ENCODE results near the gene FOXP1.

Gene FOXP1

GRCh38 chr3:71002298-71002697 lies 581.2 kb downstream of the FOXP1 start:
- Histone ChIP-seq H4K91ac (ENCODE audit: low read depth, low read length) (no peak overlapping the region), H3K9ac (ENCODE audit: low read length) (no peak overlapping the region), H3K4ac (ENCODE audit: low read depth, low read length) (no peak overlapping the region), H3K14ac (ENCODE audit: low read length) (no peak overlapping the region), H3K18ac (ENCODE audit: low read length) (no peak overlapping the region), H2BK5ac (ENCODE audit: low read depth, low read length, poor library complexity) (no peak overlapping the region), H3K9me3 (ENCODE audit: insufficient read depth, low read depth, low read length) (no peaks in the 10 kb centered on the region), H4K12ac (ENCODE audit: low read depth, low read length) (no peak overlapping the region), H3K79me1 (ENCODE audit: low read length) (no peaks in the 10 kb centered on the region), H3K27ac (ENCODE audit: low read depth, low read length) (no peak overlapping the region), H3K79me2 (ENCODE audit: control insufficient read depth, insufficient read depth, low read length, poor library complexity) (no peaks in the 10 kb centered on the region), H3K27me3 (ENCODE audit: insufficient read depth, low read length) (no peaks in the 10 kb centered on the region), H3K4me1 (ENCODE audit: control insufficient read depth in 1 of 2, insufficient read depth in 2 of 2, low read length in 2 of 2) (no peaks in the 10 kb centered on the region), H4K8ac (ENCODE audit: low read depth, low read length) (no peak overlapping the region), H2AFZ (ENCODE audit: insufficient read depth, low read length, poor library complexity) (no peak overlapping the region), H3K23ac (ENCODE audit: low read length) (no peak overlapping the region), H3K4me2 (ENCODE audit: low read length) (no peak overlapping the region), H2BK120ac (ENCODE audit: insufficient read depth, low read length, poor library complexity) (no peak overlapping the region), H2AK5ac (ENCODE audit: low read length) (no peak overlapping the region), H2BK12ac (ENCODE audit: low read length) (no peak overlapping the region), H3K4me3 (ENCODE audit: low read depth, low read length) (no peak overlapping the region), H3K36me3 (ENCODE audit: control insufficient read depth in 1 of 2, insufficient read depth in 2 of 2, low read length in 2 of 2) (no peaks in the 10 kb centered on the region)
- no CpG with 5 or more reads among the region's 2 CpGs for WGBS (ENCODE audit: extremely low coverage, insufficient coverage, insufficient read length)
- no peak for DNase-seq

GRCh38 chr3:71001303-71001830 lies 582.2 kb downstream of the FOXP1 start:
- H2BK5ac ChIP-seq (ENCODE audit: low read depth, low read length, poor library complexity) = no peak overlapping the region
- no peak overlapping the region for H2AFZ ChIP-seq (ENCODE audit: insufficient read depth, low read length, poor library complexity)
- no peak overlapping the region for H3K4me3 ChIP-seq (ENCODE audit: low read depth, low read length)
- no CpG with 5 or more reads among the region's 5 CpGs for WGBS (ENCODE audit: extremely low coverage, insufficient coverage, insufficient read length)
- no peak overlapping the region for H2BK120ac ChIP-seq (ENCODE audit: insufficient read depth, low read length, poor library complexity)
- no peaks in the 10 kb centered on the region for H3K79me1 ChIP-seq (ENCODE audit: low read length)
- H3K23ac ChIP-seq (ENCODE audit: low read length) = no peak overlapping the region
- no peak overlapping the region for H2AK5ac ChIP-seq (ENCODE audit: low read length)
- H3K4ac ChIP-seq (ENCODE audit: low read depth, low read length) = no peak overlapping the region
- H3K4me2 ChIP-seq (ENCODE audit: low read length) = no peak overlapping the region
- no peak overlapping the region for H4K91ac ChIP-seq (ENCODE audit: low read depth, low read length)
- no peak overlapping the region for H3K18ac ChIP-seq (ENCODE audit: low read length)
- H4K8ac ChIP-seq (ENCODE audit: low read depth, low read length) = no peak overlapping the region
- H4K12ac ChIP-seq (ENCODE audit: low read depth, low read length) = no peak overlapping the region
- no peaks in the 10 kb centered on the region for H3K36me3 ChIP-seq (ENCODE audit: control insufficient read depth in 1 of 2, insufficient read depth in 2 of 2, low read length in 2 of 2)
- H3K14ac ChIP-seq (ENCODE audit: low read length) = no peak overlapping the region
- H3K27me3 ChIP-seq (ENCODE audit: insufficient read depth, low read length) = no peaks in the 10 kb centered on the region
- H3K27ac ChIP-seq (ENCODE audit: low read depth, low read length) = no peak overlapping the region
- H3K9ac ChIP-seq (ENCODE audit: low read length) = no peak overlapping the region
- H3K4me1 ChIP-seq (ENCODE audit: control insufficient read depth in 1 of 2, insufficient read depth in 2 of 2, low read length in 2 of 2) = no peaks in the 10 kb centered on the region
- H2BK12ac ChIP-seq (ENCODE audit: low read length) = no peak overlapping the region
- H3K9me3 ChIP-seq (ENCODE audit: insufficient read depth, low read depth, low read length) = no peaks in the 10 kb centered on the region
- no peak for DNase-seq
- H3K79me2 ChIP-seq (ENCODE audit: control insufficient read depth, insufficient read depth, low read length, poor library complexity) = no peaks in the 10 kb centered on the region

- Histone ChIP-seq H3K27ac (ENCODE audit: low read depth, low read length) (no peak overlapping the region), H3K4me2 (ENCODE audit: low read length) (no peak overlapping the region), H3K14ac (ENCODE audit: low read length) (no peak overlapping the region), H3K9me3 (ENCODE audit: insufficient read depth, low read depth, low read length) (no peaks in the 10 kb centered on the region), H2AFZ (ENCODE audit: insufficient read depth, low read length, poor library complexity) (no peak overlapping the region), H3K4me1 (ENCODE audit: control insufficient read depth in 1 of 2, insufficient read depth in 2 of 2, low read length in 2 of 2) (no peaks in the 10 kb centered on the region), H3K4me3 (ENCODE audit: low read depth, low read length) (no peak overlapping the region), H2BK120ac (ENCODE audit: insufficient read depth, low read length, poor library complexity) (no peak overlapping the region), H4K12ac (ENCODE audit: low read depth, low read length) (no peak overlapping the region), H3K79me1 (ENCODE audit: low read length) (no peaks in the 10 kb centered on the region), H2BK12ac (ENCODE audit: low read length) (no peak overlapping the region), H2AK5ac (ENCODE audit: low read length) (no peak overlapping the region), H3K79me2 (ENCODE audit: control insufficient read depth, insufficient read depth, low read length, poor library complexity) (no peaks in the 10 kb centered on the region), H3K18ac (ENCODE audit: low read length) (no peak overlapping the region), H4K8ac (ENCODE audit: low read depth, low read length) (no peak overlapping the region), H4K91ac (ENCODE audit: low read depth, low read length) (no peak overlapping the region), H3K23ac (ENCODE audit: low read length) (no peak overlapping the region), H3K9ac (ENCODE audit: low read length) (no peak overlapping the region), H3K27me3 (ENCODE audit: insufficient read depth, low read length) (no peaks in the 10 kb centered on the region), H3K36me3 (ENCODE audit: control insufficient read depth in 1 of 2, insufficient read depth in 2 of 2, low read length in 2 of 2) (no peaks in the 10 kb centered on the region), H3K4ac (ENCODE audit: low read depth, low read length) (no peak overlapping the region), H2BK5ac (ENCODE audit: low read depth, low read length, poor library complexity) (no peak overlapping the region)
- no peak for DNase-seq
- WGBS (ENCODE audit: extremely low coverage, insufficient coverage, insufficient read length) = no CpG with 5 or more reads among the region's 6 CpGs
These were observed 583.0 kb downstream of the FOXP1 start for GRCh38 chr3:71000483-71000882.

GRCh38 chr3:70999730-71000129 lies 583.8 kb downstream of the FOXP1 start:
- Histone ChIP-seq H2AFZ (ENCODE audit: insufficient read depth, low read length, poor library complexity) (no peak overlapping the region), H3K27ac (ENCODE audit: low read depth, low read length) (no peak overlapping the region), H3K9ac (ENCODE audit: low read length) (no peak overlapping the region), H3K4ac (ENCODE audit: low read depth, low read length) (no peak overlapping the region), H4K12ac (ENCODE audit: low read depth, low read length) (no peak overlapping the region), H3K27me3 (ENCODE audit: insufficient read depth, low read length) (no peaks in the 10 kb centered on the region), H3K79me1 (ENCODE audit: low read length) (no peaks in the 10 kb centered on the region), H3K9me3 (ENCODE audit: insufficient read depth, low read depth, low read length) (no peaks in the 10 kb centered on the region), H3K23ac (ENCODE audit: low read length) (no peak overlapping the region), H3K14ac (ENCODE audit: low read length) (no peak overlapping the region), H3K4me2 (ENCODE audit: low read length) (no peak overlapping the region), H4K91ac (ENCODE audit: low read depth, low read length) (no peak overlapping the region), H3K18ac (ENCODE audit: low read length) (no peak overlapping the region), H3K4me1 (ENCODE audit: control insufficient read depth in 1 of 2, insufficient read depth in 2 of 2, low read length in 2 of 2) (no peaks in the 10 kb centered on the region), H3K36me3 (ENCODE audit: control insufficient read depth in 1 of 2, insufficient read depth in 2 of 2, low read length in 2 of 2) (no peaks in the 10 kb centered on the region), H2BK120ac (ENCODE audit: insufficient read depth, low read length, poor library complexity) (no peak overlapping the region), H4K8ac (ENCODE audit: low read depth, low read length) (no peak overlapping the region), H3K79me2 (ENCODE audit: control insufficient read depth, insufficient read depth, low read length, poor library complexity) (no peaks in the 10 kb centered on the region), H2AK5ac (ENCODE audit: low read length) (no peak overlapping the region), H2BK12ac (ENCODE audit: low read length) (no peak overlapping the region), H3K4me3 (ENCODE audit: low read depth, low read length) (no peak overlapping the region), H2BK5ac (ENCODE audit: low read depth, low read length, poor library complexity) (no peak overlapping the region)
- no CpG with 5 or more reads among the region's 4 CpGs for WGBS (ENCODE audit: extremely low coverage, insufficient coverage, insufficient read length)
- DNase-seq = peak in 1 of 2 donors; percentile 25

Data from trophoblast cell (in vitro differentiated cells and primary cell).